Measurements from ENCODE around the gene RECQL5.

DNA sequence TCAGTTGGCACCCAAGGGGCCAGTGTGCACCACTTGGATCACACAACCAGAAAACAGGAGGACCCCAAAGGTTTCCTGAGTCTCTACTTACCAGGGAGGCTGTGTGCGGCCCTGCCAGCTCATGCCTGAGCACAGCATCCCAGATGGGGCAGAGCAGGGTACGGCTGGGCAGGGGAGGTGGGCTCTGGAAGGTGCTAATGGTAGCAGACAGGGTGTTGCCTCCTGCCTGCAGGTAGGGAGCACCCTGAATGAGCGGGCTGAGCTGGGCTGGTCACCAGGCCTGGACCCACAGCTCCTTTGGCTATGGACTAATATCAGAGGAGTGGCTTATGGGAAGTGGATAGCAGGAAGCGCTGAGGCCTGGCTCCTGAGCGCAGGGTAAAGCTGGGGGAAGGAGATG is 14.6 kb downstream of the RECQL5 start:
- TF ChIP-seq, protein P1, sequence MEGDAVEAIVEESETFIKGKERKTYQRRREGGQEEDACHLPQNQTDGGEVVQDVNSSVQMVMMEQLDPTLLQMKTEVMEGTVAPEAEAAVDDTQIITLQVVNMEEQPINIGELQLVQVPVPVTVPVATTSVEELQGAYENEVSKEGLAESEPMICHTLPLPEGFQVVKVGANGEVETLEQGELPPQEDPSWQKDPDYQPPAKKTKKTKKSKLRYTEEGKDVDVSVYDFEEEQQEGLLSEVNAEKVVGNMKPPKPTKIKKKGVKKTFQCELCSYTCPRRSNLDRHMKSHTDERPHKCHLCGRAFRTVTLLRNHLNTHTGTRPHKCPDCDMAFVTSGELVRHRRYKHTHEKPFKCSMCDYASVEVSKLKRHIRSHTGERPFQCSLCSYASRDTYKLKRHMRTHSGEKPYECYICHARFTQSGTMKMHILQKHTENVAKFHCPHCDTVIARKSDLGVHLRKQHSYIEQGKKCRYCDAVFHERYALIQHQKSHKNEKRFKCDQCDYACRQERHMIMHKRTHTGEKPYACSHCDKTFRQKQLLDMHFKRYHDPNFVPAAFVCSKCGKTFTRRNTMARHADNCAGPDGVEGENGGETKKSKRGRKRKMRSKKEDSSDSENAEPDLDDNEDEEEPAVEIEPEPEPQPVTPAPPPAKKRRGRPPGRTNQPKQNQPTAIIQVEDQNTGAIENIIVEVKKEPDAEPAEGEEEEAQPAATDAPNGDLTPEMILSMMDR (conservative IDR thresholded peaks at IDR 0.05; ENCODE audit: low read length), result no peak
- no peak for TF ChIP-seq EZH2phosphoT487 (IDR thresholded peaks at IDR 0.05; ENCODE audit: borderline replicate concordance, low read depth, low read length)
